Measurements from ENCODE around the gene ZNF516. TPM values are rescaled to one million over a fixed set of nuclear protein-coding genes. Genes with fewer than 3 reads are reported as not detected.

The ZNF516 gene
- total and polyA plus RNA-seq, 8 donors, result 5.4 to 21.3 (median 12.7) TPM

DNA sequence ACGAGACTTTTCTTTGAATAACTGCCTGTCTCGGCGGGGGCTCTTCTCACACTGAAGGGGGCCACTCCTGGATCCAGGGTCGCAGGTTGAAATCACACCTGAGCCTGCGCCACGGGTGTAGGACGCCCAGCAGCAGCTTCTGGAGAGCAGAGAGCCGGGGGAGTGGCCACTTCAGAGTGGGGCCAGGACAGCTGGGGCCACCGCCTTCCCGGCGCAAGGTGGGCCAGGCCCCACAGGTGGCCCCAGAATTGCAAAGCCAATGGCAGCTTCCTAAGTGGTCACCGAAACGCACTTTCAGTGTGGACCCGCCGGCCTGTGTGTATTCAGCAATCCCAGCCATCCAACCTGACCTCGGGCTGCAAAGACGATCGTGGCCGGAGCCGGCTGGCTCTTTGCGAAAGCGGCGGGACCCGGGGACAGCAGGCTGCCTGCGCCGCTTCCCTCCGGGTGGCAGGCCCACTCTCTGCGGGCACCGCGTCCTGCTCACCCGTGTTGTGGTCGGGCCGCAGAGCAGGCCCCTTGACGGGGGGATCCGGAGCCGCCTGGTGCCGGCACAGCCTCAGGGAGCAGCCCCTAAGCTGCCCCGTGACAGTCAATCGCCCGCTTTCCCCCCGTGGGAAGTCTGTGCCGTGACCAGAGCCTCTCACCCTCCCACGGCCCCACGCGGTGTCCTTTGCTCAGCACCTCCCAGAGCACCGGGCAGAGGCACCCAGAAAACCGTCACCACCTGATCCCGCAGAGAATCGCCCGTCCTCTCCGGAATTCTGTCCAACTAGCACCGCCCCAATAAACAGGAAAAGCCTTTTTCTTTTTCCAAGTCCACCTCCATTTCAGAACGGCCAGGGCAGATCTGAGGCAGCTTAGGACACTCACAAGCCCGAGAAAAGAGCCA is 144.7 kb downstream of the ZNF516 start:
- no peaks in the 10 kb centered on the region for H3K9me3 ChIP-seq
- WGBS, 2 donors, result 73 to 79% methylated on average over 53 to 54 of the region's 54 CpGs
- TF ChIP-seq, protein P1, sequence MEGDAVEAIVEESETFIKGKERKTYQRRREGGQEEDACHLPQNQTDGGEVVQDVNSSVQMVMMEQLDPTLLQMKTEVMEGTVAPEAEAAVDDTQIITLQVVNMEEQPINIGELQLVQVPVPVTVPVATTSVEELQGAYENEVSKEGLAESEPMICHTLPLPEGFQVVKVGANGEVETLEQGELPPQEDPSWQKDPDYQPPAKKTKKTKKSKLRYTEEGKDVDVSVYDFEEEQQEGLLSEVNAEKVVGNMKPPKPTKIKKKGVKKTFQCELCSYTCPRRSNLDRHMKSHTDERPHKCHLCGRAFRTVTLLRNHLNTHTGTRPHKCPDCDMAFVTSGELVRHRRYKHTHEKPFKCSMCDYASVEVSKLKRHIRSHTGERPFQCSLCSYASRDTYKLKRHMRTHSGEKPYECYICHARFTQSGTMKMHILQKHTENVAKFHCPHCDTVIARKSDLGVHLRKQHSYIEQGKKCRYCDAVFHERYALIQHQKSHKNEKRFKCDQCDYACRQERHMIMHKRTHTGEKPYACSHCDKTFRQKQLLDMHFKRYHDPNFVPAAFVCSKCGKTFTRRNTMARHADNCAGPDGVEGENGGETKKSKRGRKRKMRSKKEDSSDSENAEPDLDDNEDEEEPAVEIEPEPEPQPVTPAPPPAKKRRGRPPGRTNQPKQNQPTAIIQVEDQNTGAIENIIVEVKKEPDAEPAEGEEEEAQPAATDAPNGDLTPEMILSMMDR (IDR thresholded peaks at IDR 0.05), result no peak
- ATAC-seq (no peak), DNase-seq (no peak), FAIRE-seq (no peak)
- no peaks in the 10 kb centered on the region for H3K36me3 ChIP-seq
- no peaks in the 10 kb centered on the region for H3K27me3 ChIP-seq
- H3K4me3 ChIP-seq, result no peak overlapping the region
- intact Hi-C loops (cut with DNase I), result no loop called here
- no peak overlapping the region for H3K27ac ChIP-seq
- peaks cover 5 to 9% (median 7%) of the 10 kb centered on the region in 3 donors for H3K4me1 ChIP-seq

DNA sequence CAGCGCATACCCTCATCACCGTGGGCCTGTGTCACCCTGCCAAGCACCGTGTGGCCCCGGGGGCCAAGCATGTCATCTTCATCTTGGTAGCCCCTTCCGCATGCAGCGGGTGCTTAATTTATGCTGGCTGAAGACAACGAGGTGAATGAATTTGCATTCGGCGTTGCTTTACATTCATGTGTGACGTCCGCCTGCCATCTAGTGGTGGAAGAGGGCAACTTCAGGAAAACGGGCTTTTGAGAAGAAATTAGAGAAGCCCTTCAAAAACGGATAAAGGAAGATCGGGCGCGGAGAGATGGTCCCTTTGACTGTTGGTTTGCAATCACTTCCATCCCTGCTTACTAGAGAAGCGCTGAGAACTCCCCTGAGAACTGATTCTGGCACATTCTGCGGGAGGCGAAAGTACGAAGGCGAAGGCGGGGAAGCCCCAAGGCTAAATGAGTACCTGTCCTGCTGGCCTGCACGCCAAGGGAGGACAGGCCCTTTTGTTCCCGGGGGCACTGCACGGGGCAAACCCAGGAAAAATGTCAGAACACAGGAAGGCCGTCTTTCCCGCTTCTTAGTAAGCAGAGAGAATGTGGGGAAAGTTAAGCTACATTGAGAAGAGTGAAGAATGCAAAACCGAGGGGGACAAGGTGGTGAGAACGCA is 145.9 kb downstream of the ZNF516 start:
- FAIRE-seq, result no peak
- WGBS, 2 donors, result 14 to 20% methylated on average over 29 of the region's 29 CpGs
- Histone ChIP-seq H3K36me3 (no peaks in the 10 kb centered on the region), H3K27me3 (no peaks in the 10 kb centered on the region), H3K9me3 (no peaks in the 10 kb centered on the region), H3K4me1 (peaks cover 5 to 9% (median 7%) of the 10 kb centered on the region in 3 donors), H3K27ac (no peak overlapping the region), H3K4me3 (peak overlapping the region in 2 of 4 donors; percentile 23 to 39)
- TF ChIP-seq, protein P1 (IDR thresholded peaks at IDR 0.05), result peak; percentile 72 to 75 (median 73)
- ATAC-seq, result peak; percentile 75 to 89 (median 84)
- intact Hi-C loops (cut with DNase I), result loop anchor here in 1 of 3 donors (10.0 kb wide), 1 partner anchor 1694 kb away; no protein-coding TSS in a partner anchor
- peak in 5 of 6 donors; percentile 41 to 78 (median 57) for DNase-seq

DNA sequence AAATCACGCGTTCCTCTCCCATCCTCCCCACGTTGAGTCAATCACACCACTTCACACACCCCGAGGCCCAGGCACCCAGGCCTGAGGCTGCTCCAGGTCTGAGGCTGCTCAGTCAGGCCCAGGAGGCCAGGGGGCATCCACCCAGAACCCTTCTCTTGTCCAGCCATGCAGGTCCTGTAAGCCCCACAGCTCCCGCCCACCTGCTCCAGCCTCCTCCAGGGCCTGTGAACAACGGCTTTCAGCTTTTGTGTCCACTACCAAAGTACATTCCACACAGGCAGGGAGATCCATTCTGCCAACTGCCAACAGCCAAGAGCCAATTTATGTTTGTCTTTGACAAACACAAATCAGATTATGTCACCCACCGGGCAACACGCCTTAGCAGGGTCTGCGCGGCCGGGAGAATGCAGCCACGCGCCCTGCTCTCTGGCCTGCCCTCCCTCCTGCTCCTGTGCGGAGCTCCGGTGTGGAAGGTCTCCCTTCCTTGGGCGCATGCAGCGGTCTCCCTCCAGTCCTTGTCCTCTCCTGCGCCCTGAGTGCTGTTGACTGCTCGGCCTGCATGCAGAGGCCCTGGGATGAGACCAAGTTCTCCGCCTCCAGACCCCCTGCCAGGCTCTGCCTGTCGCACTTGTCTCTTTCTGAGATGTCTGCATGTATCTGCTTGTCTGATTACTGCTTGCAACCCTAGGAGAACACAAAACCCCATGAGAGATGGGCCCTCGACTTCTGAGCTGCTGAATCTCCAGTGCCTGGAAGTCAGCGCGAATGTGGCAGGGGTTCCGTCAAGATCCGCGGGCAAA is 146.6 kb downstream of the ZNF516 start:
- DNase-seq (peak in 4 of 6 donors; percentile 26 to 68 (median 46)), FAIRE-seq (no peak), ATAC-seq (peak; percentile 67 to 81 (median 72))
- H3K4me1 ChIP-seq, result peaks cover 5 to 9% (median 7%) of the 10 kb centered on the region in 3 donors
- TF ChIP-seq, protein P1 (IDR thresholded peaks at IDR 0.05), result no peak
- no peaks in the 10 kb centered on the region for H3K36me3 ChIP-seq
- no peak overlapping the region for H3K27ac ChIP-seq
- intact Hi-C loops (cut with DNase I), result loop anchor here in 1 of 3 donors (10.0 kb wide), 1 partner anchor 1694 kb away; no protein-coding TSS in a partner anchor
- peak overlapping the region in 2 of 4 donors; percentile 23 to 39 for H3K4me3 ChIP-seq
- no peaks in the 10 kb centered on the region for H3K27me3 ChIP-seq
- H3K9me3 ChIP-seq, result no peaks in the 10 kb centered on the region
- 19 to 24% methylated on average over 26 to 27 of the region's 27 CpGs for WGBS, 2 donors

DNA sequence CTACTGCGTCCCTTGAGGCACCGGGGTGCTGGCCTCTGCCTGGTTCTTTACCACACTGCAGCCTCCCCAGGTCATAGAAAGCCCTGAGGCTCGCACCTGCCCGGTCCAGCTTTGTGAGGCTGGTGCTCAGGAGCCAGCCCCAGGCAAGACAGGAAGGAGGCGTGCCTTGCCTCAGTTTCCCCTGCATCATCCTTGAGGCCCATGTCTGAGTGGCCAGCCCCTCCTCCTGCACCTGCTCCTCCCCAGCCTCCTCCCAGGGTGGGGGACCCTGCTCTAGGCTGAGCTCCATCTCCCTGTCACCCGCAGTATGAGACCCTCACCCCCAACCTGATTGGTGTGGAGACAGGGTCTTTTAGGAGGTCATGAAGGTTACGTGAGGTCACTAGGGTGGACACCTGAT is 147.7 kb downstream of the ZNF516 start:
- DNase-seq (no peak), FAIRE-seq (no peak), ATAC-seq (no peak)
- WGBS, 2 donors, result 79 to 90% methylated on average over 7 of the region's 7 CpGs
- Histone ChIP-seq H3K27ac (no peak overlapping the region), H3K27me3 (no peaks in the 10 kb centered on the region), H3K4me1 (peaks cover 5 to 9% (median 7%) of the 10 kb centered on the region in 3 donors), H3K4me3 (no peak overlapping the region), H3K36me3 (no peaks in the 10 kb centered on the region), H3K9me3 (no peaks in the 10 kb centered on the region)
- intact Hi-C loops (cut with DNase I), result loop anchor here in 1 of 3 donors (10.0 kb wide), 1 partner anchor 1693 kb away; no protein-coding TSS in a partner anchor
- TF ChIP-seq, protein P1 (IDR thresholded peaks at IDR 0.05), result no peak
